SKM-1 (cell line): Measurements from ENCODE around the gene CGNL1.
A peak's percentile ranks its signal among the peaks of the same experiment; 100 is the strongest.

Experiments
- DNase-seq: peaks from one replicate; lab custom pipeline; 2025; ENCODE audit not compliant: unreplicated experiment; lab: John Stamatoyannopoulos, UW

Gene CGNL1

GRCh38 chr15:57519806-57520205, 143.5 kb downstream of the CGNL1 start:
- DNase-seq: no peak

GRCh38 chr15:57521503-57521902, 145.2 kb downstream of the CGNL1 start:
- DNase-seq: no peak

GRCh38 chr15:57522148-57522547, 145.8 kb downstream of the CGNL1 start:
- no peak for DNase-seq

- DNase-seq: no peak
Observed at GRCh38 chr15:57525581-57525980, 149.3 kb downstream of the CGNL1 start.

GRCh38 chr15:57526076-57526475, 149.8 kb downstream of the CGNL1 start:
- no peak for DNase-seq

- DNase-seq: no peak
Observed at GRCh38 chr15:57526615-57527014, 150.3 kb downstream of the CGNL1 start.

GRCh38 chr15:57527382-57528091, 151.2 kb downstream of the CGNL1 start:
- peak; percentile 72 for DNase-seq

GRCh38 chr15:57528940-57529565, 152.7 kb downstream of the CGNL1 start:
- DNase-seq: no peak

- DNase-seq: no peak
Observed at GRCh38 chr15:57529748-57530147, 153.4 kb downstream of the CGNL1 start.

GRCh38 chr15:57532731-57533447, 156.6 kb downstream of the CGNL1 start:
- DNase-seq: no peak

- DNase-seq: no peak
Observed at GRCh38 chr15:57533448-57533799, 157.1 kb downstream of the CGNL1 start.

GRCh38 chr15:57534281-57534680, 158.0 kb downstream of the CGNL1 start:
- DNase-seq: no peak

GRCh38 chr15:57537072-57537471, 160.8 kb downstream of the CGNL1 start:
- no peak for DNase-seq

GRCh38 chr15:57537488-57538264, 161.4 kb downstream of the CGNL1 start:
- no peak for DNase-seq

- DNase-seq: no peak
Observed at GRCh38 chr15:57538265-57538529, 161.9 kb downstream of the CGNL1 start.

GRCh38 chr15:57538821-57539220, 162.5 kb downstream of the CGNL1 start:
- DNase-seq: no peak

- DNase-seq: no peak
Observed at GRCh38 chr15:57540211-57540610, 163.9 kb downstream of the CGNL1 start.

- DNase-seq: no peak
Observed at GRCh38 chr15:57540736-57541135, 164.4 kb downstream of the CGNL1 start.

GRCh38 chr15:57541271-57541670, 165.0 kb downstream of the CGNL1 start:
- no peak for DNase-seq

GRCh38 chr15:57541805-57542504, 165.7 kb downstream of the CGNL1 start:
- peak; percentile 37 for DNase-seq

GRCh38 chr15:57542505-57542817, 166.2 kb downstream of the CGNL1 start:
- no peak for DNase-seq
